HCEC 1CT (cell line): Measurements from ENCODE around the gene CACNA1H.

Experiments used
- DNase-seq: peaks from one replicate; pipeline ENCODE4 v3.0.0-alpha.2; 2017

CACNA1H gene

DNA sequence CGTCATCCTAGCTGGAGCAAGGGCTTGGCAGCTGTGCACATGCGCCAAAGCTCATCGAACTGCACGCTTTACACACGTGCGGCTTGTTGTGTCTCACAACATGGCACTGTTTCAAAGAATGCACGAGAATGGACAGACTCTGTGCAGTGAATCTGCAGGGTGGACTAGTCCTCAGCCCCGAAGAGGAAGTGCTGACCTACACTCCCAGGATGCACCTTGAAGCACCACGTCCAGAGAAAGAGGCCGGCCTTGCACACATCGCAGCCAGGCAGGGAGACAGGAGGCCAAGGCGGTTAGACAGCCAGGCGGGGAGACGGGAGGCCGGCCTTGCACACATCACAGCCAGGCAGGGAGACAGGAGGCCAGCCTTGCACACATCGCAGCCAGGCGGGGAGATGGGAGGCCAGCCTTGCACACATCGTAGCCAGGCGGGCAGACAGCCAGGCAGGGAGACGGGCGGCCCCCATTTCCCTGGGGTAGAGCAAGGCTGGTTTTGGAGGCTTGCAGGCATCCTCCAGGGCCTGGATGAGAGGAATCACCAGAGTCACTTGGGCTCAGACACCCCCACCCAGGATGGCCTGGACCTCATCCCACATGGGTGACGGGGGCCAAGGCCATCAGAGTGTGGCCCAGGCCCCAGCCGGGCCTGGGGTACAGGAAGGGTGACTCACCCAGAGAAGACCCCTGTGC is 9.0 kb upstream of the CACNA1H start:
- DNase-seq: no peak

DNA sequence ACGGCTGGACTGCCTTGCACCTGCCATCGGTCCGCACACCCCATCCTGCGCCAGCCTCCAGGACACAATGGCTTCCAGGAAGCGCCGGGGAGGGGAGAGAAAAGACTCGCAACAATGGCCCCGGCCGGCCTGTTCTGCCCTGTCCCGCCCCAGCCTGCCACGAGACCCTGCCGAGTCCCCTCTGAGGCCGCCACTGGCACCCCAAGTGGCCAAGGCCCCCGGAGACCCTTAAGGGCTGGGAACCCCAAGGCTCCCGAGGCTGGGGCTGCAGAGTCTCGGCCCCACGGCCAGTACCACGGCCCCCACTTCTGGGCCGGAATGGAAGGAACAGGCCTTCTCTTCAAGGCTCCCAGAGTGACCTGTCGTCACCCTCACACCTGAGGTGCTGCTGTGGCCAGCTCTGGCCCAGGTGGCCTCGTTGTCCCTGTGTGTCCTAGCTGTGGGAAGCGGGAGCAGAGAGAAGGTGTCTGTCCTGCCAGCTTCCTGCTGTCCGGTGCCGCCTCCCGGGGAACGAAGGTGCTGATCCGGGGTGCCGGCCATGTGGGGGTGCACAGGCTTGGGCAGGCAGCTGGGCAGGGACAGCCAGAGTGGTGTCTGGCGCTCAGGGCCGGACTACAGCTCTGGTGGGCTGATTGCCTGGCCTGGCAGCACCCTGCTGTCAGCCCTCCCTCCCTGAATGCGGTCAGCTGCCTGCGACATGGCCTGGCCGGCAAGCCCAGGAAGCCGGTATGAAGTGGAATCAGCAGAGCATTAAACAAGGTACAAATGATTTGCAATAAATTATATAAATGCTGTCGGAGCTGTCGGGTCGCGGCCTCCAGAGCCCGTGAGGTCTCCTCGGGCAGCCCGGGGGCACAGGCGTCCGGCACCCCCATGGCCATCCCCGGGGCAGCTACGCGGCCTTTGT is 8.2 kb upstream of the CACNA1H start:
- no peak for DNase-seq

DNA sequence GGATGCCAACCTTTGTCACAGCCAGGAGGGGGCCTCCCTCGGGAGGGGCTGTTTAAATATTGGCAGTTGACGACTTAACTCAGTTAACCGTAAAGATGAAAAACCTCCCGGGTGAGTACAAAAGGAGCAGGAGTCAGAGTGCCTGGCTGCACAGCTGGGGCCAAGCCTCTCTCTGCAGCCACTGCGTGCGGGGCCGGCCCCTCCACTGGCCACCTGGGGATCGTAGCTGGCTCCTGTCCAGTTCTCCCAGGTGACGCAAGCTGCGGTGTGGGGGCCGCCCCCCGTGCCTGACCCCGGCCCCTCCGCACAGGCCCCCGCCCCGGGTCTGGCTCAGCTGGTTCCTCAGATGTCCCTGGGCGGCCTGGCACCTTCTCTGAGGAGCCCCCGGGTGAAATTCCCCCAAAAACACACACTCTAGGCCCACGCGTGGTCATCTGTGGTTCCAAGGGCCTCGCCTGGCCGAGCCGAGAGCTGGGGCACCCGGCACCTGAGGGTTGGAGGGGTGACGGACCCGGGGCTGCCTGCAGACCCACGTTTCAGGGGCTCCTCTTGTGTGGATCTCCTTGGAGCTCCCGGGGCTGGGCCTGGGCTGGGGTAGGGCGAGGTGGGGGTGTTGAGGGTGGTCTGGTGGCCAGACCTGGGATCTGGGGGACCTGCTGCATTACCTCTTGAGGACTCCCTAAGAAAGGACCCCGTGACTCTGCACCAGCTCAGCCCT is 7.4 kb upstream of the CACNA1H start:
- DNase-seq: no peak

DNA sequence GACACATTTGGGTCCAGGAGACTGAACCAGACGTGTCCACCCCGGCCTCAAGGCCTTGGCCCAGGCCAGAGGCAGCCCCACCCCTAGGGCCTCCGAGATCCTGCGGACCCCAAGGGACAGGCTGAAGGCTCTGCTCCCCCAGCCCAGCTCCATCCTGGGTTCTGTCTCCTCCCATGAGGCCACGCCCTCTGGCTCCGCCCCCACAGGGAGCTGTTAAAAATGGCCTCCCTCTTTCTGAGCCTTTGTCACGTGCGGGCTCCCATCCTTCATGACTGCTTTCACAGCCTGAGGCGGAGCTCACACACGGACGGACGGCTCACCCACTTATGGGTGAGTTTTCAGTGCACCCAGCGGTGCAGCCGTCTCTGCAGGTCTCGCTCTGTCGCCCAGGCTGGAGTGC is 6.5 kb upstream of the CACNA1H start:
- DNase-seq: no peak

DNA sequence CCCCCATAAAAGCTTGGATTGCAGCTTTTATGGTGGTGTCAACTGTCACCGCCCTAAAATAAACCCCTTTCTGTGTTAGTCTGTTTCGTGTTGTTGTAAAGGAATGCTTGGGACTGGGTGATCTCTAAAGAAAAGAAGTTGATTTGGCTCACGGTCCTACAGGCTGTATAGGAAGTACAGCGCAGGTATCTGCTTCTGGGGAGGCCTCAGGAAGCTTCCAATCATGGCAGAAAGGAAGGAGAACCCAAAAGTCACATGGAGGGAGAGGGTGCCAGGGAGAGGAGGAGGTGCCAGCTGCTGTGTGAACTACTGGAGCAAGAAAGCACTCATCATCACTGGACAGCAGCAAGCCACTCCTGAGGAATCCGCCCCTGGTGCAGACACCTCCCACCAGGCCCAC is 5.9 kb upstream of the CACNA1H start:
- DNase-seq: no peak

DNA sequence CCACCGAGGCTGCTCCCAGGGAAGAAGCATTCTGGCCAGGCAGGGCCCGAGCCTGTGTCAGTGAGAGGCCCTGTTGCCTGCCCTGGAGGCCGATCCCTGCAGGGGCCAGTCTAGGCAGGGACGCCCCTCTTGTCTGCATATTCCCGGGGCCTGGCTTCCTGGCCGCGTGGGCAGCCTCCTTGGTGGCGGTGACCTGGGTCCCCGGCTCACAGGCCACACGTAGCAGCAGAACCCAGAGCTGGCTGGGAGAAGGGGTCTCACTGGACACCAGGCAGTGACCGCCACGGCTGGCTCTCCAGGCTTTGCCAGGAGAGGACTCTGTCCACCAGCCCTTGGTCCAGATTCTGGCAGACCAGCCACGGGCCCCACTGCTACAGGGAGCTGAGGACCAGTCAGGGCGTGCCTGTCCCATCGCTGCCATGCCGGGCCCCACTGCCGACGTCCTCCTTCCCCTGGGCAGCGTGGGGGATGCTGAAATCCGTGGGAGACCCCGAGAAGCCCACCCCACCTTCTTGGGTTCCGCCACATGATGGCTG is 3.7 kb upstream of the CACNA1H start:
- DNase-seq: no peak

DNA sequence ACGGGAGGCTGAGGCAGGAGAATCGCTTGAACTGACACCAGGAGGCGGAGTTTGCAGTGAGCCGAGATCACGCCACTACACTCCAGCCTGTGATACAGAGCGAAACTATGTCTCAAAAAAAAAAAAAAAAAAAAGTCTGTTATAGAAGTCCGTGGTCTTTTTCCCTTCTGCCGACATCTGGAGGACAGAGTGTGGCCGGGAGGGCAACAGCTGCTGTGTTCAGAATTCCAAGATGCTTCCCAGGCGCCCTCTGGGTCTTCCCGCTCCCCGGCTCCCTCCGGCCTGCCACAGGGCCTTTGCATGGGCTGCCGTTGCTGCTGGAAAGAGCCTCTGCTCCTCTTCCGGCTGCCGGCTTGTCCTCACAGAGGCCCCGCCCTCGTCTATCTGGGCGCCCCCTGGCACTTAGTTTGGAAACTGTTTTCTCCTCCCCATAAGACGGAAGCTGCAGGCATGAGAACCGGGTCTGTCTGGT is 2.4 kb upstream of the CACNA1H start:
- DNase-seq: no peak

DNA sequence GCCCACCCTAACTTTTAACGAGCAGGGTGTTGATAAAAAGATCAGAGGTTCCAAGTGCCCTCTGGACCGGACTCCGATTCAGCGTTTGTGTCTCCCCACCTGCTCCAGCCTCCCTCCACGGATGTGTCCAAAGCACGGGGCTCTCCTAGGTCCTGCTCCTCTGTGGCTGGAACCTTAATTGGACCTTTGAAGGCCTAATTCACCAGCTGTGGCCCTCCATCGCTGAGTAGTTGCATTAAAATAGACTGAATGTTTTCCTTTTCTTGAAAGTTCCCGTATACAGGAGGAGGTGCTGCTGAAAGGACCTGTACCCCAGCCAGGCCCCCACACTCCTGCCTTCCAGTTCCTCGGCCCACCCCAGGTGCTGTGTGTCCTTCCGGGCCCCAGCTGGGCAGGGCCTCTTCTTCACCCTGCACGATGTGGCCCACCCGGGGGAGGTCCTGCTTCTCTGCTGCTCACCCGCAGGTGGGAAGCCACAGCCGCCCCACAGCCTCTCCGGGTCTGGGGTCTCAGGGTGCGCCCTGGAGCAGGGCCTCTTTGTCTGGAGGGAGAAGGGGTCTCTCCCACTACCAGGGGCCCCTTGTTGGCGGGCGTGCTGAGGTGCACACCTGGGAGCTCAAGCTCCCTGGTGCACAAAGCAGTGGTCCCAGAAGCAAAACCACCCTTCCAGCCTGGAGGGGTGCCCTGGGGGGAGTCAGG is 1.3 kb upstream of the CACNA1H start:
- no peak for DNase-seq

DNA sequence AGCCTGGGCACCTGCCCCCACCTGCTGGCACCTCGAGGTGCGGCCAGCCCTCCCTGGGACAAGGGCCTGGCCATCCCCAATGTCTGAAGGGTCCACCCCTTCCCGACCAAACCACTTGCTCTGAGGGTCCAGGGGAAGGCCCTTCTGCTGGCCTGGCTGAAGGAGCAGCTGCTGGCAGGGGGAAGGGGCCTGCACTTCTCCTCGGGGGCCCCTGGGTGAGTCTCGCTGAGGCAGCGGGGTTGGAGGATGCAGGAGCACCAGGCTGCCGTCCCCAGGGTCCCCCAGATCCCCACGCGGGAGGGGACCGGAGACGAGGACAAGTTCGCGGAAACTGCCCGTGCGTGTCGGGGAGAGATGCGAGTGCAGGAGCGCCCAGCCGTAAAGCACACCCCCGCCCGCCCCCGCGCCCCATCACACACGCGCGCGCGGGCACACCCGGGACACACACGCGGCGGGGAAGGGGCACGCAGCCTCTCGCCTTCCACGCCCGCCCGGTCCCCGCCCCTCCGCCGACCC is 725 bp upstream of the CACNA1H start:
- no peak for DNase-seq

DNA sequence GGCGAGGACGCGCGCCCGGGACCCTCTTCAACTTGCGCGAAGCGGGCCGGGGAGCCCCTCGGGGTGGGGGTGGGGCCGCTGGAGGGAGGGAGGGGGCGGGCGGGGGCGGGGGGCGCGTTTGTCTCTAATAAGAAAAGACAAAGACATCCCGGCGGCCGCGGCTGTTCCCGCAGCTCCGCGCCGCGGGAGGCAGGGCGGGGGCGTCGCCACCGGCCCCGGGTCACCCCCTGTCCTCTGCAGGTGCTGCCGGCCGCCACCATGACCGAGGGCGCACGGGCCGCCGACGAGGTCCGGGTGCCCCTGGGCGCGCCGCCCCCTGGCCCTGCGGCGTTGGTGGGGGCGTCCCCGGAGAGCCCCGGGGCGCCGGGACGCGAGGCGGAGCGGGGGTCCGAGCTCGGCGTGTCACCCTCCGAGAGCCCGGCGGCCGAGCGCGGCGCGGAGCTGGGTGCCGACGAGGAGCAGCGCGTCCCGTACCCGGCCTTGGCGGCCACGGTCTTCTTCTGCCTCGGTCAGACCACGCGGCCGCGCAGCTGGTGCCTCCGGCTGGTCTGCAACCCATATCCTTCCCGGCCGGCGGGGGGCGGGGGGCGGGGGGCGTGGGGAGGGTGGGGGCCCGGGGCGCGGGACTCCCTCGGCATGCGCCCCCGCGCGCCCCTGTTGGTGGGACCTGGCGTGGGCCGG is 714 bp downstream of the CACNA1H start:
- DNase-seq: no peak

DNA sequence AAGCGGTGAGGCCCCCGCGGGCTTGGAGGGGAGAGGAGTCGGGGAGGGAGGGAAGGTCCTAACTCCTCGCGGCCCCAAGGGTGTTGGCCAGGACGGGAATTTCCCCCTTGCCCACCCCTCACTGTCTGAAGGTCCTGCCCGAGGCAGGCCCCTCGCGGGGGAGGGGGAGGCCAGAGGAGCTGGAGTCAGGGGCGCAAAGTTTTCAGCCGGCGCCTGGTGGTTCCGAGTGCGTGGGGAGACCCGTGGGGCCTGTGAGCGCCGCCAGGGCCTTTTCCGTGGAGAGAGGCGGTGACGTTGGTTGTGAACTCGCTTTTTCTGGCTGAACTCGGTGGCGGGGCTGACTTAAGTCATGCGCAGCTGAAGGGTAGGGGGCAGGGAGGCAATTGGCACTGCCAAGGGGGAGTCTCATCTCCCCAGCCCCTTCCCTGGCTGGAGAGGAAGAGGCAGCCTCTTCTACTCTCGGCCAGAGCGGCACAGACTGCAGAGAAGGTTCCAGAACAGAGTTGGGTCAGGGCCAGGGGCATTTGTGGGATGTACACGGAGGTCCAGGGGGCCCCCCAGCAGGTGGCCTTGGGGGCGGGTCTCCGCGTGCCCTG is 1.5 kb downstream of the CACNA1H start:
- DNase-seq: no peak

DNA sequence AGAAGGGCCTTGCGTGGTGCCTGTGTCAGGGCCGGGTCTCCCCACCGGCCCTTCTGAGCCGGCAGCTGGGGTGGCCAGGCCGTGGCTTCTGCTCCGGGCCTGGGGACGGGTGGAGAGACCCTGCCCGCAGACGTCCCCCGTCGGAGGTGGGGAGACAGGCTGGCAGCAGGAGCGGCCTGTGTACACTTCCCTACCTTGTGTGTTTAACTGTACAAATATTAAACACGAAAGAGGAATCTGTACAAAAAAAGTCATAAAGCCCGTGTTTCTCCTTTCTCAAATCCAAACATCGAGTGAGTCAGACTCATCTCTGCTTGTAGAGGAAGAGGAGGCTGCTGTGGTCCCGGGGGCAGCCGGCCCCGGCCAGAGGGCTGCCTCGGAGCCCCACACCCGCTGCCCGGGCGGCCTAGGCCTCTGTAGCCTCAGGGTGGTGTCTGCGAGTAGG is 2.0 kb downstream of the CACNA1H start:
- DNase-seq: no peak

DNA sequence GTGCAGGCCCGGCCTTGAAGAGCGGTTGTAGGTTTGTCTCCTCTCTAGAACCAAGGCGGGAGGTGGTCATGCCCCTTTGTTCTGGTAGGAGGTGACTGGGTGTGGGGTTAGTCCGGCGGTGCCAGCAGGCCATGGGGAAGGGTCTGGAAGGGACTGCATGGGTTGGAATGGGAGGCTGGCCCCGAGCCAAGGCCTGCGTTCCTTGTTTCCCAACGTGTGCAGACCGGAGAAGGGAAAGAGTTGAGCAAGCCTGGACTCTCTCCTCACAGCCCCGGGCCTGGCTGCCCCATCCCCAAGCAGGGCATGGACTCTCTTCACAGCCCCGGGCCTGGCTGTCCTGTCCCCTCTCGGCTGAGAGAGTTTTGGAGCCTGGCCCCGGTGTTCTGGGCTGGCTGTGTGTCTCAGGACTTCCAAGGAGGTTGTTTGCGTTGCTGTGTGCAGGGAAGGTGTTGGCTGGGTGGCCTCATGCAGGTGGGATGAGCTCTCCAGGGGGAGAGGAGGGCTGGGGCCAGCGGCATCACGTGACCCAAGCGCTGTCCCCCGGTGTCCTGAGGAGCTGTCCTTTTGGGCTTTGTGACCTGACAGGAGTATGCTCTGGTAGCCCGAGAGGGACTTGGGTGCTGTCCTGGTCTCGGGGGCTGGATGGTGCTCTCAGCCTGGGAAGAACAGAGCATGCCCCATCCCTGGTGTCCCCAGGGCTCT is 2.6 kb downstream of the CACNA1H start:
- DNase-seq: no peak

DNA sequence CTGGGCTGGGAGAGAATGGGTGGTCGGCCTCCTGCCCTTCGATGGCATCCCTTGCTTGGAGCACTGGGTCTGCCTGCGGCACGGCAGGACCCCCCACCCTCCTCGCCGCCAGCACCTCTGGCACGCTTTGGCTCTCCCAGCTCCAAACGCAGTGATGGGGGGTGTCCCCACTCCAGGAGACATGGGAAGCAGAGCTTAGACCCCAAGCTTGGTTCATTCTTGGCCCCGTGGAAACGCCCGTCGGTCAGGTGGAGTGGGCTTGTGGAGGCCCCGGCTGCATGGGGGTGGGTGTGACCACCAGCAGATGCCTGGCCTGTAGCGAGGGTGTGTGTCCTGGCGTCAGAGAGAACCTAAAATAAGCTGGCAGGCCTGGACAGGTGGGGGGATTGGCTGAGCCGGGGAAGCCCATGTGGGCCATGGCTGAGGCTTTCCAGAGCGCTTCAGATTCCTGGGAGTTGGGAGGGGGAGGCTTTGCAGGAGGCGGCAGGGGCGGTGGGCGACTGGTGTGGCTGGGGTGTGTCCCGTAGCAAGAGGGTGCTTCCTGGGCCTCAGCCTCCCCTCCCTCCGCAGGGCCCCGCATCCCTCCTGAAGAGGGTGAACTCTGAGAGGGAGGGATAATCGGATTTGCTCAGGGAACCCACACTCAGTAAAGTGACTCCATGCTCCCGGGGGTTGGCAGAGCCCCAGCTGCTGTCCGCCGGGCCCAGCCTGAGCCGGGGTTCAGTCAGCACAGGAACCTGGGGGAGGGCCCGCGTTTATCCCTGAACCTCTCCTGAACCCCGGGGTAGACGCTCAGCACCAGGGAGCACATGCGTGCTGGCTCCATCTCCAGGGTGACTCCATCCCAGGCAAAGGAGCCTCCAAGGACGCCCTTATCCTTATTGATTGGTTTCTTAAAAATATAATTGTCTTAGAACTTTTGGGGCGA is 3.4 kb downstream of the CACNA1H start:
- no peak for DNase-seq

DNA sequence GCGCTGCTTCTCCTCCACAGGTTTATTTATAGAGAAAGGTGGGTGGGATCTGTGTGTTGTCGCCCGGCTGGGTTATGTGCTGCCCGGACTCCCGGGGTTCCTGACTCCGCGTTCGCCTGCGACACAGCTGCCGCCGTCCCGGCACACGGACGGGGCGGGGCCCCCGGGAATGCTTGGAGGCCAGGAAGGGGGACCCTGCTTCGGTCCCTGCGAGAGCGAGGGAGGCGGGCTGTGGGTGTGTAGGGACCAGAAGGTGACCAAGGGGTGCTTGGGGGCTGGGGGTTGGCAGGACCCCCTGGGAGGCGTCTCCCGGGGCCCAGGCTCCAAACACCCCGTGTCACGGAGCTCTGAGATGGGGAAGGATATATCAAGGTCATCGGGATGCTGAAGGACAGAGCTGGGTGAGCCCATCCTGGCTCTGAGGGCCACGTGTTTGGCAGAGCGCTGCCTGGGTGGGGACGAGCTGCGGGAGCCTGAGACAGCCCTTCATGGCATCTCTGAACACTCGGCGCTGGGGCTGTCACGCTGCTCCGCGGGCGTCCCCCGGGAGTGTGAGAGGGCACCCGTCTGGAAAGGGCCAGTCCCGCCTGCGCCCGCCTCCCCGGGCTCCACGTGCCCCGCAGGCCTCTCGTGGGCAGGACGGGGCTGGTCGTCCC is 4.2 kb downstream of the CACNA1H start:
- no peak for DNase-seq

DNA sequence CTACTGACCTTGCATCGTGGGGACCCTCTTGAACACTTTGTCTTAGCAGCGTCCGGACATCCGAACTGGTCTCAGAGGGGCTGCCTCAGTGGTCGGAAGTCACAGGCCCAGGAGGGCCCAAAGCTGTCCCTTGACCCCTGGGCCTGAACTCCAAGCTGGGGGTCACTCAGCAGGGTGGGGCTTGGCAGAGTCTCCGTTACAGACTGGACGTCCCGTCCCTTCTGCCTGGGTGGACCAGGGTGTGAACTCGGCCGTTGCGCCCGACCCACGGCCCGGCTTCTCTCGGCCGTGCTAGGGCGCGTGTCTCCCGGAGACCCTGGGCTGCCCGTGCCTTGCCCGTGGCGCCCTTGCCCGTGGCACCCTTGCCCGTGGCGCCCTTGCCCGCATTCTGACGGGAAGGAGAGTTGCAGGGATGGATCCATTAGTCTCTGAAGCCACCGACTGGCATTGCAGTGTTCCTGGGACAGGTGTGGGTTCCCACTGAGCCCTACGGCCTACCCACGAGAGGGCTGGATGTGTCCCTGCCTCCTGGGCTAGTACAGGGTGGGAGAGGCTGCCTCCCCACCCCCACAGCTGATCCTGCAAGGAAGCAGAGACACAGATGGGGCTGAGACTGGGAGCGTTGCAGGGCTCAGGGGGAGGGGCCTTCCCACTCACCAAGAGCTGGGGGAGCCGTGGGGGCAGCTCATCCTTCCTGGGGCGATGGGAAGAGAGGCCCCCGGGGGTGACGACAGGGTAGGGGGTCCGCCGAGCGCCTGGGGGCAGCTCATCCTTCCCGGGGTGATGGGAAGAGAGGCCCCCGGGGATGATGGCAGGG is 4.9 kb downstream of the CACNA1H start:
- no peak for DNase-seq

DNA sequence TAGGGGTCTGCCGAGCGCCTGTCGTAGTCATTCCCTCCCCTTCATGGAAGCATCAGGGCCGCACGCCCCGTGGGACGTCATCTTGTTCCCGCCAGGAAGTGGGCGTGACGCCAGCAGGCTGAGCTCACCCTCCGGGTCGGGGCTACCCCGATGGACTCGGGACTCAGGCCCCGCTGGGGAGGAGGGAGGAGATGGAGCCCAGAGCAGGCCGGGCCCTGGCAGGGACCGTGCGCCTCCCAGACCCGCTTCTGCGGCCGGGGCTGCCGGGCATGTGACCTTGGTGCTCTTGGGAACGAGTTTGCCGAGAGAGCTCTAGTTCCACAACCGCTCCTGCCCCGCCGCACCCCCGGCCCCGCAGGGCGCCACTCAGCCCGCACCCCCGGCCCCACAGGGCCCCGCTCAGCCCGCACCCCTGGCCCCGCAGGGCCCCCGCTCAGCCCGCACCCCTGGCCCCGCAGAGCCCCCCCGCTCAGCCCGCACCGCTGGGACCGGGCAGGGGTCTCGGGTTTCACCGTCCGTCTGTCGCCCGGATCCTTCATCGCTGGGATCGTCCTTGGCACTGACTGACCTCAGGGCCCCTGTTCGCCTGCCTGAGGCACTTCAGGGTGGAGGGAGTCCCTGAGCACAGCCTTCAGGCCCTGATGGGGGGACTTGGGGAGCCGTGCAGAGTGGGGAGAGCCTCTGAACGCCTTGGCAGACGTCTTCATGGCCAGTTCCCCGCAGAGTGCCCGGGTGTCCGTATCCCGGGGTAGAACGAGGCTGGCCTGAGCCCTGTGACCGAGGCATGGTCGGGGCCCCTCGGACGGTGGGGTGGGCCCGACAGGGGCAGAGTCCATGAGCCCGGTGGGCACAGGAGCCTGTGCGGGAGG is 5.8 kb downstream of the CACNA1H start:
- DNase-seq: no peak
